Esophagus squamous epithelium (tissue), 4 donors: ENCODE data around the gene ARNT2.

Experiments
- CTCF ChIP-seq, 6 experiments: fragments of 450-650 bp in 4 of 6; fragments of 200-600 bp in 2 of 6; sonication (generic) in 2 of 6; IDR thresholded peaks; one replicate each; pipeline ENCODE4 v1.5.1; 2016 to 2019; ENCODE audit warnings: antibody characterized with exemption in 6 of 6, mild to moderate bottlenecking in 4 of 6, moderate library complexity in 4 of 6
- POLR2A ChIP-seq, 4 donors: fragments of 450-650 bp; IDR thresholded peaks; one replicate each; pipeline ENCODE4 v1.6.1; 2017; ENCODE audit warnings: antibody characterized with exemption in 4 of 4, mild to moderate bottlenecking in 4 of 4, moderate library complexity in 3 of 4

- no peak for TF ChIP-seq POLR2A (IDR thresholded peaks at IDR 0.05)
- TF ChIP-seq CTCF (IDR thresholded peaks at IDR 0.05) = no peak
Measured at GRCh38 chr15:80388326-80388725, 15.9 kb upstream of the ARNT2 start.
